ENCODE data around the gene MMP23B.
"Not testable (repeated sequence)": the region's sequence is repeated elsewhere in the genome, so short reads cannot be mapped to it uniquely, and the experiment has no call there.

MMP23B gene

DNA sequence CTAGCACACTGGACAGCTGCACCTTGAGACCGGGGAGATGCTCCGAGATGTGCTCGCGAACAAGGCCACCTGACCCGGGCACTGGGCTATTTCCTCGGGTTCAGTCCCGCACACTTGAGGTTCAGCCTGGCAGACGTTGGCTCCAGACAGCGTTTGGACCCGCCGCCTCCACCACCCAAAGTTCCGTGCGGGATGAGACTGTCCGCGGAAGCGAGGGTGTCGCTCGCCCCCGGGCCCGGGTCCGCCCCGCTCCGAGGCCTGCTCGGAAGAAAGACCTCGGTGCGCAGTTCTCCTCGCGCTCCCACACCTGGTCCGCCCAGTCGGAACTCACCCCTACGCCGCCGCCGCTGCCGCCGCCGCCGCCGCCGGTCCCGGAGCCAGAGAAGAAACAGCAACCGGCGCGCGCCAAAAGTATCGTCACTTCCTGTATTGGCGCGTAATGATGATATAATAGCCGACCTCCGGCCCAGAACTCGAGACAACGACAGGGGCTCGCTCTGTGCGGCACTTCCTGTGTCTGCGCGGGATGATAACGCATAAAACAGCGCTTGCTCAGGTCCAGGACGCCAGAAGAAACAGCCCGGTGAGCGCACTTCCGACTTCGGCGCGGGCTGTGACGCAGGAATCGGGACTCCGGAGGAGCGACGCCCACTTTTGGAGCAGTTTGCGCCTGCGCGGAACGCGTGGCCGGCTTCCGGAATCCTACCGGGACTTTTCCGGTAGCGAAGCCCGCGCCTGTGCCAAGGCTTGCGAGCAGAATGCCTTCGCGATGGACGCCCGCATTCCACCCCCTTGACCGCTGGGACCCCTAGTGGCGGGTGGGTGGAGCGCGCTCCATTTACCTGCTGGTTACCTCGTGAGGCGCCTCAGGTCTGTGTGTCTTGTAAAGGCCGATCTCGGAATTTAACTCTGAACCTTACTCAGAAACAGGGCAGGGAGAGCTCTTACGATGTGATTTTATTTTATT lies 26.9 kb downstream of the MMP23B start, which contains the start of gene CDK11B:
Gene CDK11B (minus strand): TSS at position 422 of the 967 bp plus-strand sequence. CDS start 1,519 bp downstream, outside the sequence.
- H3K9me3 ChIP-seq (ENCODE audit: control insufficient read depth, low read length); H3K27me3 ChIP-seq (ENCODE audit: control insufficient read depth, insufficient read depth, low read length, poor library complexity, severe bottlenecking); H3K4me1 ChIP-seq (ENCODE audit: control insufficient read depth, insufficient read depth, low read length): not testable (repeated sequence)
- H3K4me3 ChIP-seq (ENCODE audit: insufficient read depth, low read depth, low read length): peak within 1 kb of the TSS; percentile 78
- peaks cover 14% of the 10 kb centered on the region for H3K36me3 ChIP-seq (ENCODE audit: control insufficient read depth, insufficient read depth, low read length)
- 0% methylated on average over 56 to 57 of the region's 96 CpGs for WGBS, 2 experiments
- peak within 1 kb of the TSS; percentile 98 for H3K27ac ChIP-seq (ENCODE audit: insufficient read depth, low read depth, low read length, poor library complexity, severe bottlenecking)

GRCh38 chr1:1662392-1662791 lies 30.4 kb downstream of the MMP23B start:
- H3K27me3 ChIP-seq (ENCODE audit: control insufficient read depth, insufficient read depth, low read length, poor library complexity, severe bottlenecking); H3K4me3 ChIP-seq (ENCODE audit: insufficient read depth, low read depth, low read length); H3K9me3 ChIP-seq (ENCODE audit: control insufficient read depth, low read length); H3K4me1 ChIP-seq (ENCODE audit: control insufficient read depth, insufficient read depth, low read length); H3K27ac ChIP-seq (ENCODE audit: insufficient read depth, low read depth, low read length, poor library complexity, severe bottlenecking): not testable (repeated sequence)
- H3K36me3 ChIP-seq (ENCODE audit: control insufficient read depth, insufficient read depth, low read length): peaks cover 16% of the 10 kb centered on the region
- WGBS, 2 experiments: 99% methylated on average over 4 to 5 of the region's 9 CpGs

- WGBS, 2 experiments: 92% methylated on average over 13 to 14 of the region's 15 CpGs
- not testable (repeated sequence) for H3K27me3 ChIP-seq (ENCODE audit: control insufficient read depth, insufficient read depth, low read length, poor library complexity, severe bottlenecking); H3K4me3 ChIP-seq (ENCODE audit: insufficient read depth, low read depth, low read length); H3K9me3 ChIP-seq (ENCODE audit: control insufficient read depth, low read length); H3K27ac ChIP-seq (ENCODE audit: insufficient read depth, low read depth, low read length, poor library complexity, severe bottlenecking); H3K4me1 ChIP-seq (ENCODE audit: control insufficient read depth, insufficient read depth, low read length)
- peaks cover 16% of the 10 kb centered on the region for H3K36me3 ChIP-seq (ENCODE audit: control insufficient read depth, insufficient read depth, low read length)
These were observed 31.0 kb downstream of the MMP23B start for GRCh38 chr1:1662830-1663560.

GRCh38 chr1:1664318-1664717 lies 32.3 kb downstream of the MMP23B start:
- H3K27me3 ChIP-seq (ENCODE audit: control insufficient read depth, insufficient read depth, low read length, poor library complexity, severe bottlenecking); H3K27ac ChIP-seq (ENCODE audit: insufficient read depth, low read depth, low read length, poor library complexity, severe bottlenecking); H3K9me3 ChIP-seq (ENCODE audit: control insufficient read depth, low read length); H3K4me1 ChIP-seq (ENCODE audit: control insufficient read depth, insufficient read depth, low read length); H3K4me3 ChIP-seq (ENCODE audit: insufficient read depth, low read depth, low read length): not testable (repeated sequence)
- WGBS, 2 experiments: 0 to 17% methylated on average over 1 of the region's 11 CpGs
- peaks cover 17% of the 10 kb centered on the region for H3K36me3 ChIP-seq (ENCODE audit: control insufficient read depth, insufficient read depth, low read length)

DNA sequence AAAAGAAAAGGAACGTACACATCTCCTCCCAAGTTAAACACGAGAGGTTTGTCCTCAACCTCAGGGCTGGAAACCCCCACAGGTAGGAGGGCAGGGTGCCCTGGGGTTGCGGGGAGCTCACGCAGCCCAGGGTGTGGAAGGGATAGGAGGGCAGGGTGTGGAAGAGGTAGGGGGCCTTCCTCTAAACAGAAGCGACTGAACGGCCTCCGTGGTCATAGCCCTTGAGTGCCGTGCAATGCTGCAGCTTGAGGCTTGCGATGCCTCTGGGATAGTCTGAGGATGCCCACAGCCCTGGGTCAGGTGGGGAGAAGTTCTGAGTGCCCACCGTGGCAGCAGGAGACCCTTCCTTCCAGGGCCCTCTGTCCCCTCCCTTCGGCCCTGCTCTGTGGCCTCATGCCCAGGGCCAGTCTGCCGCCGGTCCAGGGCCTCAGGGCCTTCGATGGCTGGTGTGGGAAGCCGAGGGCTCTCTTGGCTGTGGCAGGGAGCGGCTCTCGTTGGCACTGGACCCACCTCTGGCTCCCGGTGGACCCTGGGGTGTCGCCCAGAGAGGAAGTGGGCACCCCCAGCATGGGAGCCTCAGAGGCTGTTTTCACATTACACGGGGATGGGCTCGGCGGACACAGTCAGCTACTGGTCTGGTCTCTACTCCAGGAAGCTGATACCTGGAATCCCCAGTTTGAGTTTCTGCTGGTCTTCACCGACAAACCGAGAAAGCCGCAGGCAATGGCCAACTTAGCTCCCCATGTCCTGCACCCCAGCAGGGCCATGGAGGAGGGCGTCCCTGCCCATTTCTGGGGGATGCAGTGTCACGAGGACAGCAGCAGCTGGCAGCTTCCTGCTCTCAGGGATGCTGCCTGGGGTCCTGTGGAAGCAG lies 33.2 kb downstream of the MMP23B start:
- WGBS, 2 experiments: 94% methylated on average over 27 of the region's 27 CpGs
- Histone ChIP-seq H3K9me3 (ENCODE audit: control insufficient read depth, low read length) (no peaks in the 10 kb centered on the region), H3K27ac (ENCODE audit: insufficient read depth, low read depth, low read length, poor library complexity, severe bottlenecking) (no peak overlapping the region), H3K4me1 (ENCODE audit: control insufficient read depth, insufficient read depth, low read length) (no peaks in the 10 kb centered on the region), H3K36me3 (ENCODE audit: control insufficient read depth, insufficient read depth, low read length) (peaks cover 24% of the 10 kb centered on the region), H3K4me3 (ENCODE audit: insufficient read depth, low read depth, low read length) (no peak overlapping the region), H3K27me3 (ENCODE audit: control insufficient read depth, insufficient read depth, low read length, poor library complexity, severe bottlenecking) (no peaks in the 10 kb centered on the region)

- Histone ChIP-seq H3K4me3 (ENCODE audit: insufficient read depth, low read depth, low read length) (no peak overlapping the region), H3K36me3 (ENCODE audit: control insufficient read depth, insufficient read depth, low read length) (peaks cover 26% of the 10 kb centered on the region), H3K4me1 (ENCODE audit: control insufficient read depth, insufficient read depth, low read length) (no peaks in the 10 kb centered on the region), H3K27me3 (ENCODE audit: control insufficient read depth, insufficient read depth, low read length, poor library complexity, severe bottlenecking) (no peaks in the 10 kb centered on the region), H3K27ac (ENCODE audit: insufficient read depth, low read depth, low read length, poor library complexity, severe bottlenecking) (no peak overlapping the region), H3K9me3 (ENCODE audit: control insufficient read depth, low read length) (no peaks in the 10 kb centered on the region)
- WGBS, 2 experiments: 94 to 95% methylated on average over 25 of the region's 25 CpGs
These were observed 33.9 kb downstream of the MMP23B start for GRCh38 chr1:1665815-1666251.

- Histone ChIP-seq H3K9me3 (ENCODE audit: control insufficient read depth, low read length) (no peaks in the 10 kb centered on the region), H3K36me3 (ENCODE audit: control insufficient read depth, insufficient read depth, low read length) (peaks cover 33% of the 10 kb centered on the region), H3K27ac (ENCODE audit: insufficient read depth, low read depth, low read length, poor library complexity, severe bottlenecking) (no peak overlapping the region), H3K27me3 (ENCODE audit: control insufficient read depth, insufficient read depth, low read length, poor library complexity, severe bottlenecking) (no peaks in the 10 kb centered on the region), H3K4me1 (ENCODE audit: control insufficient read depth, insufficient read depth, low read length) (no peaks in the 10 kb centered on the region), H3K4me3 (ENCODE audit: insufficient read depth, low read depth, low read length) (no peak overlapping the region)
- 92% methylated on average over 15 of the region's 15 CpGs for WGBS, 2 experiments
These were observed 34.6 kb downstream of the MMP23B start for GRCh38 chr1:1666526-1666925.

DNA sequence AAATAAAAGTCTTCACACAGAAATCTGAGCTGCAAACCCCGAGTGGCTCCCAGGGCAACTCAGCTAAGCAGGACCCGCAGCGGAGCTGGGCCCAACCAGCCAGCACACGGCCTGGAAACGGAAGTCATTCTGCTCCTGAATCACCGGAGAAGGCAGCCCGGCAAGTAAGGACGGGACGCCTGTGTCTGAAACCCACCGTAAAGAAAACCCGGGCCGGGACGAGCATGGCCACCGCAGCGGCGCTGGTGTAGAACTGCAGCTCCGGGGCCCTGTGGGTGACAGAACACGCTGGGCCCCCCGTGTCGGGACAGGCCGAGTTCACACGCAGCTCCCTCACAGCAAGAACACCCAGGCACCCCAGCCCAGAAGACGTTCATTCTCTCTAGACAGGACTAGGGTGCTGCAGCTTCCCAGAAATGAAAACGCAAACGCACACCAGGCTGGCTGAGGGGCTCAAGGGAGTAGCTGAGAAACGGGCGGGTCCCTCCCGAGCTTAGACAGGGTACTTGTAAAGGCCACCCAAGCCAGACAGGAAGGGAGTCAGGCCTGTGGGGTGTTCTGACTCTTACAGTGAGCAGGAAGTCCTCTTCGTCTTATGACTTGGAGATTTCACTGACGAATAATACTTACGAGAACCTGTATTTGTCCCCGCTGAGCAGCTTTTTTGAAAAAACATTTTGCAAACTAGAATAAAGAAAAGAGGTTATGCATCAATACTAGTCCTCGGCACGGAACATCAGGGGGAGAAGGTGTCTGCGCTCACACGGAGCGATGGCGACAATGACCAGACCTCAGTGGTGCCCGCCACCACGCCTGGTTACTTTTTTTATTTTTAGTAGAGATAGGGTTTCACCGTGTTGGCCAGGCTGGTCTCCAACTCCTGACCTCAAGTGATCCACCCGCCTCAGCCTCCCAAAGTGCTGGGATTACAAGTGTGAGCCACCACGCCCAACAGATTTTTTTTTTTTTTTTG lies 37.8 kb downstream of the MMP23B start:
- H3K36me3 ChIP-seq (ENCODE audit: control insufficient read depth, insufficient read depth, low read length): peaks cover 36% of the 10 kb centered on the region
- no peaks in the 10 kb centered on the region for H3K9me3 ChIP-seq (ENCODE audit: control insufficient read depth, low read length)
- H3K4me1 ChIP-seq (ENCODE audit: control insufficient read depth, insufficient read depth, low read length): no peaks in the 10 kb centered on the region
- no peak overlapping the region for H3K27ac ChIP-seq (ENCODE audit: insufficient read depth, low read depth, low read length, poor library complexity, severe bottlenecking)
- no peak overlapping the region for H3K4me3 ChIP-seq (ENCODE audit: insufficient read depth, low read depth, low read length)
- no peaks in the 10 kb centered on the region for H3K27me3 ChIP-seq (ENCODE audit: control insufficient read depth, insufficient read depth, low read length, poor library complexity, severe bottlenecking)
- 93% methylated on average over 43 of the region's 43 CpGs for WGBS, 2 experiments

DNA sequence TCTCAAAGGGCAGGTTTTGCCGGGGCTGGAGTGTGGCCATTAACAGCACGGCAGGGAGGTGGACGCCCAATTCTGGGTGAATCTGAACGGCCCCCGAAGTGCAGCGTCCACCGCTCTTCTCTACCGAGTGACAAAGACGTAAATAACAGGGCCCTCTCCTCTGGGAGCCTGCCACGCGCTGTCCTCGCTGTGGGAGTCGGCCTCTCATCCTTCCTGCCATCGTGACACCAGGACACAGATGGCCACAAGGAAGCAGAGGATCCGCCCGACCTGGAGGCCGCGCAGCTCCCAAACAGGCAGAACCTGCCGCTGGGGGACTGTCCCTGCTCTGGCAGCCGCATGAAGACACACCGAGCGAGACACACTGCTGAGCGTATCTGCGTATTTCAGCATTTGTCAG lies 38.9 kb downstream of the MMP23B start:
- Histone ChIP-seq H3K4me1 (ENCODE audit: control insufficient read depth, insufficient read depth, low read length) (no peaks in the 10 kb centered on the region), H3K36me3 (ENCODE audit: control insufficient read depth, insufficient read depth, low read length) (peaks cover 27% of the 10 kb centered on the region), H3K27ac (ENCODE audit: insufficient read depth, low read depth, low read length, poor library complexity, severe bottlenecking) (no peak overlapping the region), H3K9me3 (ENCODE audit: control insufficient read depth, low read length) (no peaks in the 10 kb centered on the region), H3K4me3 (ENCODE audit: insufficient read depth, low read depth, low read length) (no peak overlapping the region), H3K27me3 (ENCODE audit: control insufficient read depth, insufficient read depth, low read length, poor library complexity, severe bottlenecking) (no peaks in the 10 kb centered on the region)
- 96% methylated on average over 24 of the region's 24 CpGs for WGBS, 2 experiments

All from ectodermal cell (in vitro differentiated cells).